ENCODE measurements around the gene ZKSCAN3. TPM values are rescaled to one million over a fixed set of nuclear protein-coding genes. Genes with fewer than 3 reads are reported as not detected.

ZKSCAN3 gene
- total RNA-seq, 1 donor from 2014 or later = 4.9 TPM

GRCh38 chr6:28345201-28345600 is 4.5 kb upstream of the ZKSCAN3 start:
- peaks cover 26% of the 10 kb centered on the region for H3K27me3 Mint-ChIP-seq (ENCODE audit: low read depth)
- H3K4me3 Mint-ChIP-seq (ENCODE audit: unreplicated experiment) = no peak overlapping the region
- H3K27ac Mint-ChIP-seq (ENCODE audit: unreplicated experiment) = no peak overlapping the region
- H3K4me1 Mint-ChIP-seq (ENCODE audit: low read depth) = peaks cover 9% of the 10 kb centered on the region
- no peak for DNase-seq (ENCODE audit: low spot score)
- H3K9me3 Mint-ChIP-seq (ENCODE audit: low read depth) = peaks cover 3% of the 10 kb centered on the region
- no peak for TF ChIP-seq CTCF (IDR thresholded peaks at IDR 0.05)
- no peaks in the 10 kb centered on the region for H3K36me3 Mint-ChIP-seq (ENCODE audit: low read depth)

- Mint-ChIP-seq H3K4me1 (ENCODE audit: low read depth) (peaks cover 28% of the 10 kb centered on the region), H3K36me3 (ENCODE audit: low read depth) (no peaks in the 10 kb centered on the region), H3K27me3 (ENCODE audit: low read depth) (peaks cover 26% of the 10 kb centered on the region), H3K9me3 (ENCODE audit: low read depth) (no peaks in the 10 kb centered on the region), H3K4me3 (ENCODE audit: unreplicated experiment) (no peak overlapping the region), H3K27ac (ENCODE audit: unreplicated experiment) (no peak overlapping the region)
- no peak for TF ChIP-seq CTCF (IDR thresholded peaks at IDR 0.05)
- DNase-seq (ENCODE audit: low spot score) = no peak
These were observed 2.6 kb upstream of the ZKSCAN3 start for GRCh38 chr6:28347119-28347518.

- no peaks in the 10 kb centered on the region for H3K36me3 Mint-ChIP-seq (ENCODE audit: low read depth)
- no peak for DNase-seq (ENCODE audit: low spot score)
- H3K9me3 Mint-ChIP-seq (ENCODE audit: low read depth) = no peaks in the 10 kb centered on the region
- H3K27ac Mint-ChIP-seq (ENCODE audit: unreplicated experiment) = peak overlapping the region; percentile 91
- H3K4me3 Mint-ChIP-seq (ENCODE audit: unreplicated experiment) = peak overlapping the region; percentile 95
- peaks cover 24% of the 10 kb centered on the region for H3K27me3 Mint-ChIP-seq (ENCODE audit: low read depth)
- peaks cover 33% of the 10 kb centered on the region for H3K4me1 Mint-ChIP-seq (ENCODE audit: low read depth)
- TF ChIP-seq CTCF (IDR thresholded peaks at IDR 0.05) = no peak
These were observed 329 bp upstream of the ZKSCAN3 start for GRCh38 chr6:28349344-28349891.

GRCh38 chr6:28351087-28351486 is 1.3 kb downstream of the ZKSCAN3 start:
- Mint-ChIP-seq H3K4me3 (ENCODE audit: unreplicated experiment) (peak overlapping the region; percentile 95), H3K36me3 (ENCODE audit: low read depth) (no peaks in the 10 kb centered on the region), H3K27me3 (ENCODE audit: low read depth) (peaks cover 11% of the 10 kb centered on the region), H3K4me1 (ENCODE audit: low read depth) (peaks cover 42% of the 10 kb centered on the region), H3K9me3 (ENCODE audit: low read depth) (no peaks in the 10 kb centered on the region), H3K27ac (ENCODE audit: unreplicated experiment) (peak overlapping the region; percentile 22)
- no peak for DNase-seq (ENCODE audit: low spot score)
- TF ChIP-seq CTCF (IDR thresholded peaks at IDR 0.05) = no peak

- H3K27ac Mint-ChIP-seq (ENCODE audit: unreplicated experiment) = peak overlapping the region; percentile 57
- H3K9me3 Mint-ChIP-seq (ENCODE audit: low read depth) = no peaks in the 10 kb centered on the region
- H3K27me3 Mint-ChIP-seq (ENCODE audit: low read depth) = peaks cover 8% of the 10 kb centered on the region
- DNase-seq (ENCODE audit: low spot score) = no peak
- no peak for TF ChIP-seq CTCF (IDR thresholded peaks at IDR 0.05)
- H3K4me3 Mint-ChIP-seq (ENCODE audit: unreplicated experiment) = peak overlapping the region; percentile 95
- H3K36me3 Mint-ChIP-seq (ENCODE audit: low read depth) = no peaks in the 10 kb centered on the region
- H3K4me1 Mint-ChIP-seq (ENCODE audit: low read depth) = peaks cover 46% of the 10 kb centered on the region
These were observed 1.8 kb downstream of the ZKSCAN3 start for GRCh38 chr6:28351493-28351925.
